Panc1 (cell line): Measurements from ENCODE around the gene ASMTL.

Experiments used
- POLR2AphosphoS5 ChIP-seq: IDR thresholded peaks from 2 replicates; pipeline ENCODE4 v1.6.1; 2012; ENCODE audit warnings: mild to moderate bottlenecking, low read depth, low read length, moderate library complexity
- SIN3A ChIP-seq: IDR thresholded peaks from 2 replicates; pipeline ENCODE4 v1.6.1; 2012; ENCODE audit warnings: low read depth, mild to moderate bottlenecking, low read length, moderate library complexity, borderline replicate concordance; ENCODE audit not compliant: insufficient read depth
- TF ChIP-seq, protein P1 (sequence below), 2 experiments: IDR thresholded peaks; 2 replicates each; pipeline ENCODE4 v1.6.1; 2011 to 2012; ENCODE audit warnings: low read depth in 2 of 2, control low read depth in 1 of 2, low read length in 1 of 2, mild to moderate bottlenecking in 1 of 2, moderate library complexity in 1 of 2; ENCODE audit not compliant: insufficient read depth in 1 of 2
- TF ChIP-seq, protein P2 (sequence below): fragments of 450-650 bp; IDR thresholded peaks from 2 replicates; pipeline ENCODE4 v1.5.1; 2017; ENCODE audit warnings: mild to moderate bottlenecking

GRCh38 chrX:1394731-1395501 is 57.8 kb downstream of the ASMTL start:
- TF ChIP-seq, protein P1, sequence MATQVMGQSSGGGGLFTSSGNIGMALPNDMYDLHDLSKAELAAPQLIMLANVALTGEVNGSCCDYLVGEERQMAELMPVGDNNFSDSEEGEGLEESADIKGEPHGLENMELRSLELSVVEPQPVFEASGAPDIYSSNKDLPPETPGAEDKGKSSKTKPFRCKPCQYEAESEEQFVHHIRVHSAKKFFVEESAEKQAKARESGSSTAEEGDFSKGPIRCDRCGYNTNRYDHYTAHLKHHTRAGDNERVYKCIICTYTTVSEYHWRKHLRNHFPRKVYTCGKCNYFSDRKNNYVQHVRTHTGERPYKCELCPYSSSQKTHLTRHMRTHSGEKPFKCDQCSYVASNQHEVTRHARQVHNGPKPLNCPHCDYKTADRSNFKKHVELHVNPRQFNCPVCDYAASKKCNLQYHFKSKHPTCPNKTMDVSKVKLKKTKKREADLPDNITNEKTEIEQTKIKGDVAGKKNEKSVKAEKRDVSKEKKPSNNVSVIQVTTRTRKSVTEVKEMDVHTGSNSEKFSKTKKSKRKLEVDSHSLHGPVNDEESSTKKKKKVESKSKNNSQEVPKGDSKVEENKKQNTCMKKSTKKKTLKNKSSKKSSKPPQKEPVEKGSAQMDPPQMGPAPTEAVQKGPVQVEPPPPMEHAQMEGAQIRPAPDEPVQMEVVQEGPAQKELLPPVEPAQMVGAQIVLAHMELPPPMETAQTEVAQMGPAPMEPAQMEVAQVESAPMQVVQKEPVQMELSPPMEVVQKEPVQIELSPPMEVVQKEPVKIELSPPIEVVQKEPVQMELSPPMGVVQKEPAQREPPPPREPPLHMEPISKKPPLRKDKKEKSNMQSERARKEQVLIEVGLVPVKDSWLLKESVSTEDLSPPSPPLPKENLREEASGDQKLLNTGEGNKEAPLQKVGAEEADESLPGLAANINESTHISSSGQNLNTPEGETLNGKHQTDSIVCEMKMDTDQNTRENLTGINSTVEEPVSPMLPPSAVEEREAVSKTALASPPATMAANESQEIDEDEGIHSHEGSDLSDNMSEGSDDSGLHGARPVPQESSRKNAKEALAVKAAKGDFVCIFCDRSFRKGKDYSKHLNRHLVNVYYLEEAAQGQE (IDR thresholded peaks at IDR 0.05; ENCODE audit: insufficient read depth in 1 of 2, low read depth in 2 of 2, low read length in 1 of 2): no peak
- TF ChIP-seq, protein P2, sequence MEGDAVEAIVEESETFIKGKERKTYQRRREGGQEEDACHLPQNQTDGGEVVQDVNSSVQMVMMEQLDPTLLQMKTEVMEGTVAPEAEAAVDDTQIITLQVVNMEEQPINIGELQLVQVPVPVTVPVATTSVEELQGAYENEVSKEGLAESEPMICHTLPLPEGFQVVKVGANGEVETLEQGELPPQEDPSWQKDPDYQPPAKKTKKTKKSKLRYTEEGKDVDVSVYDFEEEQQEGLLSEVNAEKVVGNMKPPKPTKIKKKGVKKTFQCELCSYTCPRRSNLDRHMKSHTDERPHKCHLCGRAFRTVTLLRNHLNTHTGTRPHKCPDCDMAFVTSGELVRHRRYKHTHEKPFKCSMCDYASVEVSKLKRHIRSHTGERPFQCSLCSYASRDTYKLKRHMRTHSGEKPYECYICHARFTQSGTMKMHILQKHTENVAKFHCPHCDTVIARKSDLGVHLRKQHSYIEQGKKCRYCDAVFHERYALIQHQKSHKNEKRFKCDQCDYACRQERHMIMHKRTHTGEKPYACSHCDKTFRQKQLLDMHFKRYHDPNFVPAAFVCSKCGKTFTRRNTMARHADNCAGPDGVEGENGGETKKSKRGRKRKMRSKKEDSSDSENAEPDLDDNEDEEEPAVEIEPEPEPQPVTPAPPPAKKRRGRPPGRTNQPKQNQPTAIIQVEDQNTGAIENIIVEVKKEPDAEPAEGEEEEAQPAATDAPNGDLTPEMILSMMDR: no peak
- no peak for TF ChIP-seq SIN3A
- no peak for TF ChIP-seq POLR2AphosphoS5
